Smooth muscle cell (in vitro differentiated cells): ENCODE results near the gene LMO3. TPM values are rescaled to one million over a fixed set of nuclear protein-coding genes. Genes with fewer than 3 reads are reported as not detected.

Experiments used
- DNase-seq: peaks from one replicate; lab custom pipeline; 2025; ENCODE audit not compliant: unreplicated experiment; lab: John Stamatoyannopoulos, UW
- H2AFZ ChIP-seq: fragments of 200-600 bp; sonication (generic); 2 replicates; pipeline ENCODE4 v1.6.0; 2016; ENCODE audit warnings: antibody characterized with exemption, low read depth, mild to moderate bottlenecking
- H3F3A ChIP-seq: fragments of 200-600 bp; sonication (generic); 2 replicates; pipeline ENCODE4 v1.6.0; 2017; ENCODE audit warnings: antibody characterized with exemption, low read depth
- H3K27ac ChIP-seq: fragments of 200-600 bp; sonication (generic); 2 replicates; pipeline ENCODE4 v1.5.1; 2016; ENCODE audit warnings: low read depth, mild to moderate bottlenecking
- H3K27me3 ChIP-seq: fragments of 200-600 bp; sonication (generic); 2 replicates; pipeline ENCODE4 v1.6.1; 2016; ENCODE audit warnings: low read depth, mild to moderate bottlenecking
- H3K36me3 ChIP-seq: fragments of 200-600 bp; sonication (generic); 2 replicates; pipeline ENCODE4 v1.5.1; 2016; ENCODE audit warnings: low read depth
- H3K4me1 ChIP-seq: fragments of 200-600 bp; sonication (generic); 2 replicates; pipeline ENCODE4 v1.5.1; 2016; ENCODE audit warnings: low read depth
- H3K4me2 ChIP-seq: fragments of 200-600 bp; sonication (generic); 2 replicates; pipeline ENCODE4 v1.6.0; 2016; ENCODE audit warnings: mild to moderate bottlenecking
- H3K4me3 ChIP-seq: fragments of 200-600 bp; sonication (generic); 2 replicates; pipeline ENCODE4 v1.5.1; 2016; ENCODE audit warnings: mild to moderate bottlenecking
- H3K79me2 ChIP-seq: fragments of 200-600 bp; sonication (generic); 2 replicates; pipeline ENCODE4 v1.6.0; 2016; ENCODE audit warnings: low read depth, mild to moderate bottlenecking
- H3K9ac ChIP-seq: fragments of 200-600 bp; sonication (generic); 2 replicates; pipeline ENCODE4 v1.6.0; 2016; ENCODE audit warnings: low read depth
- H3K9me3 ChIP-seq: fragments of 200-600 bp; sonication (generic); replicated peaks from 2 replicates; pipeline ENCODE4 v1.5.1; 2016; ENCODE audit warnings: low read depth
- H4K20me1 ChIP-seq: fragments of 200-600 bp; sonication (generic); 2 replicates; pipeline ENCODE4 v1.6.0; 2016; ENCODE audit warnings: low read depth
- WGBS: methylation state at CpG from one replicate; pipeline ENCODE4 v1.1.7; 2016; ENCODE audit warnings: low lambda C conversion rate; 5-methylcytosine and 5-hydroxymethylcytosine counted together
- polyA plus RNA-seq: library from polyadenylated mRNA; unstranded; fragments of >200 nt; fragmentation: Nextera tagmentation; extraction: Ambion mirVana; gene quantifications from 2 replicates; pipeline ENCODE4 v1.2.1, GENCODE V29; 2016
- total RNA-seq: library from RNA; depleted of rRNA; stranded (reverse); fragments of >200 nt; gene quantifications from 2 replicates; pipeline ENCODE4 v1.2.3, GENCODE V29; 2014
- TF ChIP-seq, protein P1 (sequence below): fragments of 200-600 bp; sonication (generic); IDR thresholded peaks from 2 replicates; pipeline ENCODE4 v1.5.1; 2017; ENCODE audit warnings: borderline replicate concordance, mild to moderate bottlenecking, antibody characterized with exemption; ENCODE audit not compliant: insufficient read depth, poor library complexity, severe bottlenecking

Gene LMO3
- total and polyA plus RNA-seq, 2 experiments from 2014 or later: 0.22 to 1.3 TPM

DNA sequence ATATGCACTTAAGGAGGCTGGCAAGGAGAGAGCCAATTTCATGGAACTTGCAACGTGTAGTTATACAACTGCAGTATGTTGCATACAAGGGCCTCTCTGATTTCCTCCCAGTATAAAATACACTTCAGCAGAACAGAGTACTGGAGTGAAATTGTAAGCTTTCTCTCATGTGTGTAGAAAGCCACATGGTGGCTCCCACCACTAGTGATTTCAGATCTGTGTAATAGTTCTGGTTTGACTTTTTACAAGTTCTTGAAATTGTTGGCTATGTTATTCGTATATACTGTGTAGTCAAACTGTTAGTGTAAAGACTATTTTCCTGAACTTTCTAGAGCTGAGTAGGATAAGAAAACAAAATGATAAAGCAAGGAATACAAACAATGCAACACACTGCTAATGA, 16.4 kb upstream of the LMO3 start:
- Histone ChIP-seq H2AFZ (no peak overlapping the region), H3K79me2 (no peaks in the 10 kb centered on the region), H3K36me3 (no peaks in the 10 kb centered on the region), H3K4me1 (no peaks in the 10 kb centered on the region), H3K27me3 (no peaks in the 10 kb centered on the region), H3F3A (no peaks in the 10 kb centered on the region), H3K9me3 (no peaks in the 10 kb centered on the region), H4K20me1 (no peaks in the 10 kb centered on the region), H3K27ac (no peak overlapping the region), H3K4me2 (no peak overlapping the region), H3K4me3 (no peak overlapping the region), H3K9ac (no peak overlapping the region)
- DNase-seq: no peak
- 92% methylated on average over 2 of the region's 2 CpGs for WGBS
- TF ChIP-seq, protein P1, sequence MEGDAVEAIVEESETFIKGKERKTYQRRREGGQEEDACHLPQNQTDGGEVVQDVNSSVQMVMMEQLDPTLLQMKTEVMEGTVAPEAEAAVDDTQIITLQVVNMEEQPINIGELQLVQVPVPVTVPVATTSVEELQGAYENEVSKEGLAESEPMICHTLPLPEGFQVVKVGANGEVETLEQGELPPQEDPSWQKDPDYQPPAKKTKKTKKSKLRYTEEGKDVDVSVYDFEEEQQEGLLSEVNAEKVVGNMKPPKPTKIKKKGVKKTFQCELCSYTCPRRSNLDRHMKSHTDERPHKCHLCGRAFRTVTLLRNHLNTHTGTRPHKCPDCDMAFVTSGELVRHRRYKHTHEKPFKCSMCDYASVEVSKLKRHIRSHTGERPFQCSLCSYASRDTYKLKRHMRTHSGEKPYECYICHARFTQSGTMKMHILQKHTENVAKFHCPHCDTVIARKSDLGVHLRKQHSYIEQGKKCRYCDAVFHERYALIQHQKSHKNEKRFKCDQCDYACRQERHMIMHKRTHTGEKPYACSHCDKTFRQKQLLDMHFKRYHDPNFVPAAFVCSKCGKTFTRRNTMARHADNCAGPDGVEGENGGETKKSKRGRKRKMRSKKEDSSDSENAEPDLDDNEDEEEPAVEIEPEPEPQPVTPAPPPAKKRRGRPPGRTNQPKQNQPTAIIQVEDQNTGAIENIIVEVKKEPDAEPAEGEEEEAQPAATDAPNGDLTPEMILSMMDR: no peak

DNA sequence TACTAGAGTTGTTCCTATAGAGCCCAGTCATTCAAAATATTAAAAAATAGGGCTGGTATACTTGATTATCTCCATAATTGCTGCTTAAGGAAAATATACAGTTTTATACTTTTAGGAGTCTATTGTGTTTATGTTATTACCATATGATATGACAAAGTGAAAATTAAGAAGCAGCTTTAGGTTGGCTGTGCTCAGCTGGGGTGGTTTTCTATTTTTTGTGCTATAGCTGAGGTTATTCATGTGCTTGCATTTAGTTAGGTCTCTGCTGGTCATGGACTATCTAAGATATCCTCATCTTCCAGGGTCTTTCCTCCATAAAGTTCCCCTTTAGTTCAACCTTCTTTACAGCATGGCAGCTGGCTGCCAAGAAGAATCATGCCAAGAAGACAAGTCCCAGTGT, 13.6 kb upstream of the LMO3 start:
- H3K4me2 ChIP-seq: no peak overlapping the region
- H3K4me3 ChIP-seq: no peak overlapping the region
- TF ChIP-seq, protein P1: no peak
- H3K27ac ChIP-seq: no peak overlapping the region
- no peak for DNase-seq
- H3K9me3 ChIP-seq: no peaks in the 10 kb centered on the region
- H3K36me3 ChIP-seq: no peaks in the 10 kb centered on the region
- no peaks in the 10 kb centered on the region for H3K79me2 ChIP-seq
- peaks cover 7% of the 10 kb centered on the region for H3K27me3 ChIP-seq
- H3F3A ChIP-seq: no peaks in the 10 kb centered on the region
- no peaks in the 10 kb centered on the region for H3K4me1 ChIP-seq
- H3K9ac ChIP-seq: no peak overlapping the region
- H2AFZ ChIP-seq: no peak overlapping the region
- H4K20me1 ChIP-seq: no peaks in the 10 kb centered on the region

DNA sequence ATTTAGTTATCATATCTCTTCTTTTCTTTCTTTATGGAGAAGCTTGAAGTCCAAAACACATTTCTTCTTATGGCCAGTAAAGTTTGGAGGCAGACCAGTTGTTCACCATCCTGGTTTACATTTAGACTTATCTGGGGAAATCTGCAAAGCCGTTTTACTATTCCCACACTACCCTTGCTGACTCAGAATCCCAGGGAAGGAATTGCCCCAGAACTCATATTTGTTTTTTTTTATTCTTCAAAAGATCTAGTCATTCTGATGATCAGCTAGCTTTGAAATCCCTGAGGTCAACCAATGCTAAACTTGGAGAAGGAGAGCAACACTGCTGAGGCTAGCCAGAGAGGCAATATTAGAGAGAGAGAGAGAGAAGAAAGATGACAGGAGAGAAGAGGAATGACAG, 12.3 kb upstream of the LMO3 start:
- TF ChIP-seq, protein P1: no peak
- DNase-seq: no peak
- H3K27ac ChIP-seq: no peak overlapping the region

DNA sequence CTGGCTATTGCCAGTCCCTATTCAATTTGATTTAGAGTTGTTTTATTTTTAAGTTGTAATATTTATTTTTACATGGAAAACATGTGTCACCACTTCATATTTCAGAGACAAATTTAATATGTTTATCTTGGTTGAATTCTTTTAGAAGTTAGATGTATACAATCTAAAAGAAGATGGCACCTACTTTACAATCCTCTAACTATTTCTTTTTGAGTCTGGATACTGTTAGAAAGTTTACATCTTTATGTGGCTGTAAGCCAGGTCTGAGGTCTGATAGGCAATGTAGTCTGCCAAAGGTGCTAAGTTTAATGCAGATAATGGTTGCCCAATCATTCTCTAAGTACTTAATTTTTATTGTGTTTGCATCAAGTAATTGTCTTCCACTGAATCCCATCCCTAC, 7.2 kb upstream of the LMO3 start:
- H3K9me3 ChIP-seq: no peaks in the 10 kb centered on the region
- no peaks in the 10 kb centered on the region for H3K79me2 ChIP-seq
- H3K9ac ChIP-seq: no peak overlapping the region
- H3K27ac ChIP-seq: no peak overlapping the region
- peaks cover 12% of the 10 kb centered on the region for H3K4me1 ChIP-seq
- H3K36me3 ChIP-seq: no peaks in the 10 kb centered on the region
- TF ChIP-seq, protein P1: no peak
- no peak for DNase-seq
- H3K4me3 ChIP-seq: no peak overlapping the region
- H3K27me3 ChIP-seq: peaks cover 45% of the 10 kb centered on the region
- H3K4me2 ChIP-seq: no peak overlapping the region
- H4K20me1 ChIP-seq: no peaks in the 10 kb centered on the region
- H3F3A ChIP-seq: no peaks in the 10 kb centered on the region
- H2AFZ ChIP-seq: no peak overlapping the region

More for the DNA sequence above, 12.3 kb upstream of the LMO3 start:
- no peaks in the 10 kb centered on the region for H3K36me3 ChIP-seq
- no peak overlapping the region for H3K4me2 ChIP-seq
- no peak overlapping the region for H3K9ac ChIP-seq
- 35% methylated on average over 1 of the region's 1 CpG for WGBS
- H2AFZ ChIP-seq: no peak overlapping the region
- no peaks in the 10 kb centered on the region for H4K20me1 ChIP-seq
- peaks cover 7% of the 10 kb centered on the region for H3K27me3 ChIP-seq
- no peaks in the 10 kb centered on the region for H3F3A ChIP-seq
- H3K9me3 ChIP-seq: no peaks in the 10 kb centered on the region
- H3K4me1 ChIP-seq: no peaks in the 10 kb centered on the region
- no peak overlapping the region for H3K4me3 ChIP-seq
- H3K79me2 ChIP-seq: no peaks in the 10 kb centered on the region
